ENCODE results near the gene ZNF26.

DNA sequence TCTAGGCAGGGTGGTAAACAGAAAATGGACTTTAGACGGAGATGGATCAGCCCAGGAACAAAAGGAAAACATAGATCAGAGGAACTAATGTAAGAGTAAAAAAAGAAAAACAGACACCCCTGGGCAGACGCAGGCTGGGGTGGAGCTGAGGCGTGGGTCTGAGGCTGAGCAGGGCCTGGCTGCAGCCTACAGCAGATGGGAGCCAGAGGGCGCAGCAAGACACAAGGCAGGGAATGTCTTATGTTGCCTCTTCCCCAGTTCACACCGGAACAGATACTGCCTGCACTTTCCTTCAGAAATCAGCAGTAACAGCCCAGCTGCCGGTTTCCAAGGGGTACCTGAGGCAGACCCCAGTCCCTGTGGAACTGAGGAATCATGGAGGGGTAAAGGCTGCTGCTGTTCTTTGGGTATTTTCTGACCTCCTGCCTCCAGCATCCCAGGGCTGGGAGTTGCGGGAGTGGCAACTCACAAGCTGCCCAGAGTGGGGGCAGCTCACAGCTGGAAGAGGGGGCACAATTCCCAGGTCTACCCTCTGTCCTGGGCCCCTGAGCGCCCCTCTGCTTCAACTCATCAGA is 39.8 kb upstream of the ZNF26 start:
- TF ChIP-seq, protein P1, sequence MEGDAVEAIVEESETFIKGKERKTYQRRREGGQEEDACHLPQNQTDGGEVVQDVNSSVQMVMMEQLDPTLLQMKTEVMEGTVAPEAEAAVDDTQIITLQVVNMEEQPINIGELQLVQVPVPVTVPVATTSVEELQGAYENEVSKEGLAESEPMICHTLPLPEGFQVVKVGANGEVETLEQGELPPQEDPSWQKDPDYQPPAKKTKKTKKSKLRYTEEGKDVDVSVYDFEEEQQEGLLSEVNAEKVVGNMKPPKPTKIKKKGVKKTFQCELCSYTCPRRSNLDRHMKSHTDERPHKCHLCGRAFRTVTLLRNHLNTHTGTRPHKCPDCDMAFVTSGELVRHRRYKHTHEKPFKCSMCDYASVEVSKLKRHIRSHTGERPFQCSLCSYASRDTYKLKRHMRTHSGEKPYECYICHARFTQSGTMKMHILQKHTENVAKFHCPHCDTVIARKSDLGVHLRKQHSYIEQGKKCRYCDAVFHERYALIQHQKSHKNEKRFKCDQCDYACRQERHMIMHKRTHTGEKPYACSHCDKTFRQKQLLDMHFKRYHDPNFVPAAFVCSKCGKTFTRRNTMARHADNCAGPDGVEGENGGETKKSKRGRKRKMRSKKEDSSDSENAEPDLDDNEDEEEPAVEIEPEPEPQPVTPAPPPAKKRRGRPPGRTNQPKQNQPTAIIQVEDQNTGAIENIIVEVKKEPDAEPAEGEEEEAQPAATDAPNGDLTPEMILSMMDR (conservative IDR thresholded peaks at IDR 0.05 in 1 of 2, IDR thresholded peaks at IDR 0.05 in 1 of 2; ENCODE audit: extremely low read depth in 1 of 2, insufficient read depth in 1 of 2, low read depth in 1 of 2, low read length in 2 of 2), result no peak
- TF ChIP-seq EZH2 (IDR thresholded peaks at IDR 0.05; ENCODE audit: borderline replicate concordance, low read length), result no peak
